ENCODE results near the gene HNRNPH1. TPM values are rescaled to one million over a fixed set of nuclear protein-coding genes. Genes with fewer than 3 reads are reported as not detected.

HNRNPH1 gene
- total RNA-seq, 1 donor from 2014 or later, result 470 TPM

GRCh38 chr5:179596421-179596820 lies 27.1 kb downstream of the HNRNPH1 start:
- peak; percentile 46 for DNase-seq
- Histone ChIP-seq H3K27ac (no peak overlapping the region), H3K9me3 (no peaks in the 10 kb centered on the region), H3K27me3 (no peaks in the 10 kb centered on the region), H3K4me1 (no peaks in the 10 kb centered on the region), H3K4me3 (no peak overlapping the region), H3K36me3 (peaks cover 97% of the 10 kb centered on the region)
- intact Hi-C loops (cut with DNase I), result no loop called here
- no peak for TF ChIP-seq CTCF (IDR thresholded peaks at IDR 0.05)
- no peak for ATAC-seq

- H3K36me3 ChIP-seq, result peaks cover 100% of the 10 kb centered on the region
- TF ChIP-seq CTCF (IDR thresholded peaks at IDR 0.05), result no peak
- ATAC-seq, result no peak
These were observed 27.6 kb downstream of the HNRNPH1 start for GRCh38 chr5:179595916-179596315.

GRCh38 chr5:179588166-179588565 lies 35.3 kb downstream of the HNRNPH1 start:
- Histone ChIP-seq H3K36me3 (peaks cover 90% of the 10 kb centered on the region), H3K27ac (no peak overlapping the region), H3K27me3 (no peaks in the 10 kb centered on the region), H3K9me3 (no peaks in the 10 kb centered on the region), H3K4me3 (no peak overlapping the region), H3K4me1 (no peaks in the 10 kb centered on the region)
- ATAC-seq (no peak), DNase-seq (no peak)
- intact Hi-C loops (cut with DNase I), result loop anchor here (10.0 kb wide), 1 partner anchor 83 kb away; no protein-coding TSS in a partner anchor
- TF ChIP-seq CTCF (IDR thresholded peaks at IDR 0.05), result no peak

More at GRCh38 chr5:179595916-179596315, 27.6 kb downstream of the HNRNPH1 start:
- Histone ChIP-seq H3K27ac (no peak overlapping the region), H3K27me3 (no peaks in the 10 kb centered on the region), H3K4me1 (no peaks in the 10 kb centered on the region), H3K4me3 (no peak overlapping the region), H3K9me3 (no peaks in the 10 kb centered on the region)
- intact Hi-C loops (cut with DNase I), result no loop called here
- DNase-seq, result no peak

GRCh38 chr5:179585941-179586401 lies 37.5 kb downstream of the HNRNPH1 start:
- H3K4me1 ChIP-seq, result no peaks in the 10 kb centered on the region
- peaks cover 89% of the 10 kb centered on the region for H3K36me3 ChIP-seq
- intact Hi-C loops (cut with DNase I), result loop anchor here (10.0 kb wide), 1 partner anchor 81 kb away; no protein-coding TSS in a partner anchor
- no peak overlapping the region for H3K4me3 ChIP-seq
- DNase-seq, result no peak
- H3K27me3 ChIP-seq, result no peaks in the 10 kb centered on the region
- H3K9me3 ChIP-seq, result no peaks in the 10 kb centered on the region
- TF ChIP-seq CTCF (IDR thresholded peaks at IDR 0.05), result no peak
- peak; percentile 63 for ATAC-seq
- H3K27ac ChIP-seq, result no peak overlapping the region

- H3K4me3 ChIP-seq, result no peak overlapping the region
- intact Hi-C loops (cut with DNase I), result no loop called here
- peaks cover 76% of the 10 kb centered on the region for H3K36me3 ChIP-seq
- ATAC-seq, result no peak
- no peak for TF ChIP-seq CTCF (IDR thresholded peaks at IDR 0.05)
- DNase-seq, result no peak
- no peaks in the 10 kb centered on the region for H3K27me3 ChIP-seq
- no peaks in the 10 kb centered on the region for H3K4me1 ChIP-seq
- H3K27ac ChIP-seq, result no peak overlapping the region
- H3K9me3 ChIP-seq, result no peaks in the 10 kb centered on the region
These were observed 46.0 kb downstream of the HNRNPH1 start for GRCh38 chr5:179577286-179577960.

Measured in upper lobe of right lung (tissue), 1 donor.